ENCODE data around the gene TOX4.

TOX4 gene

DNA sequence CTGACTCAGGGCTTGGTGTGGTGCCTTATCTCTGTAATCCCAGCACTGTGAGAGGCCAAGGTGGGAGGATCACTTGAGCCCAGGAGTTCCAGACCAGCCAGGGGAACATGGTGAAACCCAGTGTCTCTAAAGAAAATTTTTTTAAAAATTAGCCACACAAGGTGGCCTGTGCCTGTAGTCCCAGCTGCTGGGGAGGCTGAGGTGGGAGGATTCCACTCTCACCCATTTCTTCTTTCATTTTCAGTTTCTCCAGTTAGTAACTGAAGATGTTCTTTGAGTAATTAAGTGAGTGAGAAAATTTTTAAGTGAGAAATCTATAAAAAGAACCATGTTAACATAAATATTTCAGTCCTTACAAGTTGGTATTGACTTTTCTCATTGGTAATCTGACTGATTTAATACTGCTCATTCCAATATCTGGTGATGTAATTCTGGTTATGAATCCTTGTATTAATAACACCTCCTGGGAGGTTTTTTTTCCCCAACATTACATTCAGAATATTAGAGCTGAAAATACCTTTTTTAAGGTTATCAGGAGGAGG lies 28.1 kb downstream of the TOX4 start:
- H3K27ac ChIP-seq (ENCODE audit: low read length), result peak overlapping the region; percentile 17; the same call in 1 of the 2 replicates
- no peak overlapping the region for H3K9ac ChIP-seq (ENCODE audit: low read length)
- peak overlapping the region; percentile 23; the same call in 1 of the 2 replicates for H3K4me2 ChIP-seq (ENCODE audit: low read length)

DNA sequence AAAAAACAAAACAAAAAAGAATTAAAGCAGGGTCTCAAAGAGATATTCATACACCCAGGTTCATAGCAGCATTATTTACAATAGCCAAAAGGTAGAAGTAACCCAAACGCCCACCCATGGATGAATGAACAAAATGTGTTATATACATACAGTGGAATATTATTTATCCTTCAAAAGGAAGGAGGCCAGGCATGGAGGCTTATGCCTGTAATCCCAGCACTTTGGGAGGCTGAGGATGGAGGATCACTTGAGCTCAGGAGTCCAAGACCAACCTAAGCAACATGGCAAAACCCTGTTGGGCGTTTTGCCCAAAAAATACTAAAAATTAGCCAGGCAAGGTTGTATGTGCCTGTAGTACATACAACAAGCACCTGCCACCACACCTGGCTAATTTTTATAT lies 29.6 kb downstream of the TOX4 start:
- Histone ChIP-seq H3K4me3 (ENCODE audit: low read length) (no peak overlapping the region), H3K79me2 (ENCODE audit: low read length) (peaks cover 67% of the 10 kb centered on the region), H3K9me3 (ENCODE audit: insufficient read depth, low read length) (no peaks in the 10 kb centered on the region), H2AFZ (ENCODE audit: low read depth, low read length) (no peak overlapping the region), H3K4me1 (ENCODE audit: low read length) (peaks cover 22% of the 10 kb centered on the region), H4K20me1 (ENCODE audit: insufficient read depth, low read length) (no peaks in the 10 kb centered on the region), H3K36me3 (replicated peaks; ENCODE audit: low read depth, low read length) (peaks cover 31% of the 10 kb centered on the region), H3K27me3 (ENCODE audit: low read depth, low read length) (no peaks in the 10 kb centered on the region), H3K27ac (ENCODE audit: low read length) (no peak overlapping the region), H3K4me2 (ENCODE audit: low read length) (no peak overlapping the region), H3K9ac (ENCODE audit: low read length) (no peak overlapping the region)
- TF ChIP-seq EZH2phosphoT487 (IDR thresholded peaks at IDR 0.05; ENCODE audit: low read depth), result no peak
- TF ChIP-seq, protein P1, sequence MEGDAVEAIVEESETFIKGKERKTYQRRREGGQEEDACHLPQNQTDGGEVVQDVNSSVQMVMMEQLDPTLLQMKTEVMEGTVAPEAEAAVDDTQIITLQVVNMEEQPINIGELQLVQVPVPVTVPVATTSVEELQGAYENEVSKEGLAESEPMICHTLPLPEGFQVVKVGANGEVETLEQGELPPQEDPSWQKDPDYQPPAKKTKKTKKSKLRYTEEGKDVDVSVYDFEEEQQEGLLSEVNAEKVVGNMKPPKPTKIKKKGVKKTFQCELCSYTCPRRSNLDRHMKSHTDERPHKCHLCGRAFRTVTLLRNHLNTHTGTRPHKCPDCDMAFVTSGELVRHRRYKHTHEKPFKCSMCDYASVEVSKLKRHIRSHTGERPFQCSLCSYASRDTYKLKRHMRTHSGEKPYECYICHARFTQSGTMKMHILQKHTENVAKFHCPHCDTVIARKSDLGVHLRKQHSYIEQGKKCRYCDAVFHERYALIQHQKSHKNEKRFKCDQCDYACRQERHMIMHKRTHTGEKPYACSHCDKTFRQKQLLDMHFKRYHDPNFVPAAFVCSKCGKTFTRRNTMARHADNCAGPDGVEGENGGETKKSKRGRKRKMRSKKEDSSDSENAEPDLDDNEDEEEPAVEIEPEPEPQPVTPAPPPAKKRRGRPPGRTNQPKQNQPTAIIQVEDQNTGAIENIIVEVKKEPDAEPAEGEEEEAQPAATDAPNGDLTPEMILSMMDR (IDR thresholded peaks at IDR 0.05; ENCODE audit: low read depth, low read length), result no peak

More for the DNA sequence above, 28.1 kb downstream of the TOX4 start:
- Histone ChIP-seq H2AFZ (ENCODE audit: low read depth, low read length) (no peak overlapping the region), H3K4me3 (ENCODE audit: low read length) (no peak overlapping the region), H3K79me2 (ENCODE audit: low read length) (peaks cover 57% of the 10 kb centered on the region), H3K36me3 (replicated peaks; ENCODE audit: low read depth, low read length) (peaks cover 45% of the 10 kb centered on the region), H3K27me3 (ENCODE audit: low read depth, low read length) (no peaks in the 10 kb centered on the region), H3K9me3 (ENCODE audit: insufficient read depth, low read length) (no peaks in the 10 kb centered on the region), H4K20me1 (ENCODE audit: insufficient read depth, low read length) (no peaks in the 10 kb centered on the region), H3K4me1 (ENCODE audit: low read length) (peaks cover 20% of the 10 kb centered on the region)
- no peak for TF ChIP-seq EZH2phosphoT487 (IDR thresholded peaks at IDR 0.05; ENCODE audit: low read depth)
- TF ChIP-seq, protein P1 (IDR thresholded peaks at IDR 0.05; ENCODE audit: low read depth, low read length), result no peak

DNA sequence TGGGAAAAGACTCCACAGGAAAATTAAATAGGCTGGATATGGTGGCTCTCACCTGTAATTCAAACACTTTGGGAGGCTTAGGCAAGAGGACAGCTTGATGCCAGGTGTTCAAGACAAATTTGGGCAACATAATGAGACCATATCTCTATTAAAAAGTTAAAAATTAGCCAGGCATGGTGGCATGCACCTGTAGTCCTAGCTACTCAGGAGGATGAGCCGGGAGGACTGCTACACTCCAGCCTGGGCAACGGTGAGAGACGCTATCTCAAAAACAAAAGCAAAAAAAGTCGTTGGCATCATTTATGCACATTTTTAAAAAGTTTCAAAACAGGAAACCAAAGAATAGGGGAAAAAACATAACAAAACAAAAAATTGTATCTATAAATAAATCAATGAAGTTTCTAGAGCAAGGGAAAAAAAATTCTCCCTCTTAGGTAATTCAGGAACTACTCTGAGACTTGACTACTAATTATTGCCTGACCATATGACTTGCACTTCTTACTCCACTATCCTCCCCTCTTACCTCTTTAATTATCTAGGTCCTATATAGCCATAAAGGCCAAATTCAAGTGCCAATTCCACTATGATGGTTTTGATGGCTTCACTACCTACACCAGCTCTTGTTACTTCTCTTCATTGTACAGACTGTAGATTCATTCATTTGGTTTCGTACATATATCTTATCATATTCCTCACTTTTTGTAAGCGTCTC lies 32.6 kb downstream of the TOX4 start:
- Histone ChIP-seq H2AFZ (ENCODE audit: low read depth, low read length) (no peak overlapping the region), H3K9me3 (ENCODE audit: insufficient read depth, low read length) (no peaks in the 10 kb centered on the region), H3K79me2 (ENCODE audit: low read length) (peaks cover 63% of the 10 kb centered on the region), H3K4me3 (ENCODE audit: low read length) (peak overlapping the region; percentile 99), H3K27me3 (ENCODE audit: low read depth, low read length) (no peaks in the 10 kb centered on the region), H3K4me1 (ENCODE audit: low read length) (peaks cover 22% of the 10 kb centered on the region), H3K27ac (ENCODE audit: low read length) (no peak overlapping the region), H3K4me2 (ENCODE audit: low read length) (peak overlapping the region; percentile 94), H3K9ac (ENCODE audit: low read length) (peak overlapping the region; percentile 97; the same call in 1 of the 2 replicates), H4K20me1 (ENCODE audit: insufficient read depth, low read length) (no peaks in the 10 kb centered on the region), H3K36me3 (replicated peaks; ENCODE audit: low read depth, low read length) (peaks cover 9% of the 10 kb centered on the region)
- TF ChIP-seq EZH2phosphoT487 (IDR thresholded peaks at IDR 0.05; ENCODE audit: low read depth), result no peak
- TF ChIP-seq, protein P1 (IDR thresholded peaks at IDR 0.05; ENCODE audit: low read depth, low read length), result no peak
